Measurements from ENCODE around the gene UMPS.
"Not testable (repeated sequence)": the region's sequence is repeated elsewhere in the genome, so short reads cannot be mapped to it uniquely, and the experiment has no call there.

DNA sequence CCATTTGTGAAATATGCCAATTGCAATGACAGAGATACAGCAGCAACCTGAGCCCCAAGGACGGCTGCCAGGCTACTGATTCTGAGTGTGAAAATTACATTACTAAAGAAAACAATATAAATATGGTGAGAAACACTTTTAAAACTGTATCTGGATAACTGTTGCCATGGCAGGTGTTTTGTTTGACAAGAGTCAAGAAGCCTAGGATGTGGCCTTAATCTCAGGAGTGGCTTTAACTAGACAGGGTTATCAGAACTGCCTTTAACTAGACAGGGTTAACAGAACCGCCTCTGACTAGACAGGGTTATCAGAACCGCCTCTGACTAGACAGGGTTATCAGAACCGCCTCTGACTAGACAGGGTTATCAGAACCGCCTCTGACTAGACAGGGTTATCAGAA lies 58.9 kb downstream of the UMPS start:
- TF ChIP-seq, protein P1, sequence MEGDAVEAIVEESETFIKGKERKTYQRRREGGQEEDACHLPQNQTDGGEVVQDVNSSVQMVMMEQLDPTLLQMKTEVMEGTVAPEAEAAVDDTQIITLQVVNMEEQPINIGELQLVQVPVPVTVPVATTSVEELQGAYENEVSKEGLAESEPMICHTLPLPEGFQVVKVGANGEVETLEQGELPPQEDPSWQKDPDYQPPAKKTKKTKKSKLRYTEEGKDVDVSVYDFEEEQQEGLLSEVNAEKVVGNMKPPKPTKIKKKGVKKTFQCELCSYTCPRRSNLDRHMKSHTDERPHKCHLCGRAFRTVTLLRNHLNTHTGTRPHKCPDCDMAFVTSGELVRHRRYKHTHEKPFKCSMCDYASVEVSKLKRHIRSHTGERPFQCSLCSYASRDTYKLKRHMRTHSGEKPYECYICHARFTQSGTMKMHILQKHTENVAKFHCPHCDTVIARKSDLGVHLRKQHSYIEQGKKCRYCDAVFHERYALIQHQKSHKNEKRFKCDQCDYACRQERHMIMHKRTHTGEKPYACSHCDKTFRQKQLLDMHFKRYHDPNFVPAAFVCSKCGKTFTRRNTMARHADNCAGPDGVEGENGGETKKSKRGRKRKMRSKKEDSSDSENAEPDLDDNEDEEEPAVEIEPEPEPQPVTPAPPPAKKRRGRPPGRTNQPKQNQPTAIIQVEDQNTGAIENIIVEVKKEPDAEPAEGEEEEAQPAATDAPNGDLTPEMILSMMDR (IDR thresholded peaks at IDR 0.05): not testable (repeated sequence)
- not testable (repeated sequence) for TF ChIP-seq POLR2A, EP300 (IDR thresholded peaks at IDR 0.05)

Measured in suprapubic skin (tissue), 3 donors.